OCI-LY1 (cell line): ENCODE data around the gene SRP9.

ENCODE experiments used
- EZH2 ChIP-seq: fragments of 200-600 bp; sonication (generic), shearing (Covaris generic); IDR thresholded peaks from 2 replicates; pipeline ENCODE4 v1.8.0; 2017; ENCODE audit warnings: borderline replicate concordance, mixed run types, mild to moderate bottlenecking, antibody characterized with exemption, low read length, moderate library complexity, mixed read lengths
- TF ChIP-seq, protein P1 (sequence below): fragments of 200-600 bp; sonication (generic), shearing (Covaris generic); IDR thresholded peaks from 2 replicates; pipeline ENCODE4 v1.5.1; 2017; ENCODE audit warnings: mild to moderate bottlenecking, antibody characterized with exemption, low read length, moderate library complexity, mixed read lengths

DNA sequence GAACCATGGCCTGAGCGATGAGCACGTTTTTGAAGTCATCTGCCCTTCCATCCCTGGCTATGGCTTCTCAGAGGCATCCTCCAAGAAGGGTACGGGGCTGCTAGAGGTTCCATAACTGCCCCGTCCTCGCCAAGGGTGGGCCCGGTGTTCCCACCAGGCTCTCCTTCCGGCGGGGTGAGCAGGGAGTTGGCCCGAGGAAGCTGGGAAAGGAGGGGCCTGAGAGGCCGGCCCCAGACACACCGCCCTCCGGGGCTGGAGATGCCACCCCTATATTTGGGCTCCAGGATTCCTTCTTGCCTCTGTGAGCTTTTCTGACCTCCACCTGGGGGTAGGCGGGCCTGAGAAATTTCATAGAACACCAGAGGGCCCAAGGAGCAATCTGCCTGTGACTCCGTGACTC lies 61.2 kb downstream of the SRP9 start:
- TF ChIP-seq, protein P1, sequence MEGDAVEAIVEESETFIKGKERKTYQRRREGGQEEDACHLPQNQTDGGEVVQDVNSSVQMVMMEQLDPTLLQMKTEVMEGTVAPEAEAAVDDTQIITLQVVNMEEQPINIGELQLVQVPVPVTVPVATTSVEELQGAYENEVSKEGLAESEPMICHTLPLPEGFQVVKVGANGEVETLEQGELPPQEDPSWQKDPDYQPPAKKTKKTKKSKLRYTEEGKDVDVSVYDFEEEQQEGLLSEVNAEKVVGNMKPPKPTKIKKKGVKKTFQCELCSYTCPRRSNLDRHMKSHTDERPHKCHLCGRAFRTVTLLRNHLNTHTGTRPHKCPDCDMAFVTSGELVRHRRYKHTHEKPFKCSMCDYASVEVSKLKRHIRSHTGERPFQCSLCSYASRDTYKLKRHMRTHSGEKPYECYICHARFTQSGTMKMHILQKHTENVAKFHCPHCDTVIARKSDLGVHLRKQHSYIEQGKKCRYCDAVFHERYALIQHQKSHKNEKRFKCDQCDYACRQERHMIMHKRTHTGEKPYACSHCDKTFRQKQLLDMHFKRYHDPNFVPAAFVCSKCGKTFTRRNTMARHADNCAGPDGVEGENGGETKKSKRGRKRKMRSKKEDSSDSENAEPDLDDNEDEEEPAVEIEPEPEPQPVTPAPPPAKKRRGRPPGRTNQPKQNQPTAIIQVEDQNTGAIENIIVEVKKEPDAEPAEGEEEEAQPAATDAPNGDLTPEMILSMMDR = no peak
- TF ChIP-seq EZH2 = no peak
